GM12892 (cell line): ENCODE data around the gene HOXA5.

Experiments used
- POLR2A ChIP-seq: IDR thresholded peaks from 2 replicates; pipeline ENCODE4 v1.6.1; 2011; ENCODE audit warnings: low read depth, low read length, control low read depth
- POLR2AphosphoS5 ChIP-seq: IDR thresholded peaks from 2 replicates; pipeline ENCODE4 v1.6.1; 2011; ENCODE audit warnings: low read depth, low read length, control low read depth

- no peak for TF ChIP-seq POLR2A
- no peak for TF ChIP-seq POLR2AphosphoS5
Observed at GRCh38 chr7:27132978-27133377, 10.5 kb downstream of the HOXA5 start.
